ENCODE measurements around the gene KAZN. TPM values are rescaled to one million over a fixed set of nuclear protein-coding genes. Genes with fewer than 3 reads are reported as not detected.

Gene KAZN
- total and polyA plus RNA-seq, 2 of the 8 experiments (the other 6 are each of a cell fraction or from before 2014, with no cell fraction given), result 3.7 to 11.8 TPM

DNA sequence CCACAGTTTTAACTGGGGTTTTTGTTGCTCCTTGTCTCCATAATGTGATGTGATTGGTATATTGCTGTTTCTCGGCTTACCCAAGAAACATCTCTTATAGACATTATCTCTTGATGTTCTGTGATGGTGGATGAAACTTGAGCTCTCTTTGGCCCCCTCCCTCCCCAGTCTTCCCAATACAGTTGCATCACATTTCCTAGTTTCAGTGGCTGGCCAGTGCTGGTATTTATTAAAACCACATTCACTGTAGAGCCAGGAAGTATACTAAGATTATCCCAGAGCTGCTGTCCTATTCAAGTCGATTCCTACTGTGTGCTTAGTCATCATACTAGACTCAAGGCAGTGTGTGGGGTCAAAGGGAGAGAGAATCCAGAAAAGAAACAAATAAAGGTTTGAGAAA is 244.4 kb downstream of the KAZN start (continued):
- no peak for TF ChIP-seq CREB1 (IDR thresholded peaks at IDR 0.05)
- no peak for TF ChIP-seq CEBPB (IDR thresholded peaks at IDR 0.05; ENCODE audit: low read depth, low read length)
